C4-2B (cell line): Measurements from ENCODE around the gene STYK1.
A peak's percentile ranks its signal among the peaks of the same experiment; 100 is the strongest.
"Not testable (repeated sequence)": the region's sequence is repeated elsewhere in the genome, so short reads cannot be mapped to it uniquely, and the experiment has no call there.

Experiments
- H3K27ac ChIP-seq: fragments of 450-650 bp; 2 replicates; pipeline ENCODE4 v1.5.1; 2017
- ZFX ChIP-seq: fragments of 450-650 bp; IDR thresholded peaks from 2 replicates; pipeline ENCODE4 v1.6.1; 2017
- TF ChIP-seq, protein P1 (sequence below): fragments of 450-650 bp; conservative IDR thresholded peaks from 2 replicates; pipeline ENCODE4 v1.5.1; 2017; ENCODE audit warnings: mild to moderate bottlenecking

The STYK1 gene

DNA sequence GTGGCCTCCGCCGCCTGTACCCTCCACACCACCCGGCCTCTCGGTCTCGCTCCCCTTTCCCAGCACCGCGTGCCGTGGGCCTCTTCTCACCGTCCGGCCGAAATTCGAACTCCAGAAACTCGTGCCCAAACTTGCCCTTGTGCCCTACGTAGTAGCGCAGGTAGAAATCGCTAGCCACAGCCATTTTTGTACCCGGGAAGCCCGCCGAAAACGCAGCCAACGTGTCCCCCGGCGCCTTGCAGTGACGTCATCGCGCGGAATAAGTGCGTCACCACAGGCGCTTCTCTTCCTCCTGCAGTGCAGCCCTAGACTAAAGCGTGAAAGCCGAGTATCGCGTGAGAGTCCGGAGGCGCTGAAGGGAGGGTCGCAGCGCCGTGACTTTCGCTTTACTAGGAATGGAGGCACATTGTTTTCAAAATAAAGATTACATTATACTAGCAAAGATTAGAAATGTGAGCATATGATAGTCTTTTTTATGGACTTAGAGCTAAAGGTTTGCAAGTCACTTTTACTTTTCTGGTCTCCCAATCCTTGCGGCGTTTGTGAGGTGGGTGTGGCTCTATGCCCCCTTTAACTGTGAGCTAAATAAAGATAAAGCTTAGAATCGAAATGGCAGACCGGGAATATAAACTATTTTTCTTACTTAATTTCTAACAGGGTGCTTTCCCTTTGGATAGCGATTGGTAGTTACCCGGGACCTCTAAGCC lies 60.4 kb downstream of the STYK1 start, which contains the start of gene MAGOHB:
TSS of gene MAGOHB (minus strand) at position 261 of the 707 bp plus-strand sequence. CDS start at position 184, 77 bp downstream.
- TF ChIP-seq ZFX: peak; percentile 56; the same call in 1 of the 2 replicates
- TF ChIP-seq, protein P1, sequence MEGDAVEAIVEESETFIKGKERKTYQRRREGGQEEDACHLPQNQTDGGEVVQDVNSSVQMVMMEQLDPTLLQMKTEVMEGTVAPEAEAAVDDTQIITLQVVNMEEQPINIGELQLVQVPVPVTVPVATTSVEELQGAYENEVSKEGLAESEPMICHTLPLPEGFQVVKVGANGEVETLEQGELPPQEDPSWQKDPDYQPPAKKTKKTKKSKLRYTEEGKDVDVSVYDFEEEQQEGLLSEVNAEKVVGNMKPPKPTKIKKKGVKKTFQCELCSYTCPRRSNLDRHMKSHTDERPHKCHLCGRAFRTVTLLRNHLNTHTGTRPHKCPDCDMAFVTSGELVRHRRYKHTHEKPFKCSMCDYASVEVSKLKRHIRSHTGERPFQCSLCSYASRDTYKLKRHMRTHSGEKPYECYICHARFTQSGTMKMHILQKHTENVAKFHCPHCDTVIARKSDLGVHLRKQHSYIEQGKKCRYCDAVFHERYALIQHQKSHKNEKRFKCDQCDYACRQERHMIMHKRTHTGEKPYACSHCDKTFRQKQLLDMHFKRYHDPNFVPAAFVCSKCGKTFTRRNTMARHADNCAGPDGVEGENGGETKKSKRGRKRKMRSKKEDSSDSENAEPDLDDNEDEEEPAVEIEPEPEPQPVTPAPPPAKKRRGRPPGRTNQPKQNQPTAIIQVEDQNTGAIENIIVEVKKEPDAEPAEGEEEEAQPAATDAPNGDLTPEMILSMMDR: no peak
- peak within 1 kb of the TSS; percentile 85 for H3K27ac ChIP-seq

DNA sequence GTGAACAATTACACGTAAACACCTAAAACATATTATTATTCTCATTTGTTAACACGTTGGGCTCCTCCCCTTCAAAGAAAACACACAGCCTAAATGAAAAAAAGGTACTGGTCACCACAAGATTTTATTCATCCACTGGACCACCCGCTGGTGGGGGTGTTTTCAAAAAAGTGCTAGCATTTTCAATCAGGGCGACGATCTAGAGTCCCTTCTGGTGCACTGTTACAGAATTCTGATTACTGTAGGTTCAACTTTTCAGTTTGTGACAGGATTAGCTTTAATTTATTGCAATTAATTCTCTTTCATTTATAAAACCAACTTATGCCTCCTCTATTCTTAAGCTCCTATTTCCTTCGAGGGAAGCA lies 60.9 kb downstream of the STYK1 start:
- peak overlapping the region; percentile 85 for H3K27ac ChIP-seq
- TF ChIP-seq, protein P1: no peak
- no peak for TF ChIP-seq ZFX

DNA sequence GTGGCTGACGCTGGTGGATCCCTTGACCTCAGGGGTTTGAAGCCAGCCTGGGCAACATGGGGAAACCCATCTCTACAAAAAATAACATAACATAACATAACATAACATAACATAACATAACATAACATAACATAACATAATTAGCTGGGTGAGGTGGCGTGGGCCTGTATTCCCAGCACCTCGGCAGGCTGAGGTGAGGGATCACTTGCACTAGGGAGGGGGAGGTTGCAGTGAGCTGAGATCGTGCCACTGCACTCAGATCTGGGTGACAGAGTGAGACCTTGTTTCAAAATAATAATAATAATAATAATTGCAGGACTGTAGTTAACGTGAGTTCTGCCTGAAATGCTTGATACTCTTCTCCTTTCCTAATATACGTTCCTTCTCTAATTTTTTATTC lies 61.7 kb downstream of the STYK1 start:
- TF ChIP-seq, protein P1: no peak
- TF ChIP-seq ZFX: no peak
- no peak overlapping the region for H3K27ac ChIP-seq

DNA sequence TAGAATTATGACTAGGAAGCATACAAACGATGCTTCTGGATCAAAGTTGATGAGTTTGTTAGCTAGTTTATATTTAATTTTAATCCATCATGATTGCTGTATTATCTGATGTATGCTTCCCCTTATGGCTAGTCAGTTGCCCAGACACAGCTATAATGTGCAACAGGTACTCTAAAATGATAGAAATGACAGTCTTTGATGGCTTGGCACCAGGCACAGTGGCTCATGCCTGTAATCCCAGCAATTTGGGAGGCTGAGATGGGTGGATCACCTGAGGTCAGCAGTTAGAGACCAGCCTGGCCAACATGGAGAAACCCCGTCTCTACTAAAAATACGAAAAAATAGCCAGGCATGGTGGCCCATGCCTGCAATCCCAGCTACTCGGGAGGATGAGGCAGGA lies 62.6 kb downstream of the STYK1 start:
- not testable (repeated sequence) for H3K27ac ChIP-seq

DNA sequence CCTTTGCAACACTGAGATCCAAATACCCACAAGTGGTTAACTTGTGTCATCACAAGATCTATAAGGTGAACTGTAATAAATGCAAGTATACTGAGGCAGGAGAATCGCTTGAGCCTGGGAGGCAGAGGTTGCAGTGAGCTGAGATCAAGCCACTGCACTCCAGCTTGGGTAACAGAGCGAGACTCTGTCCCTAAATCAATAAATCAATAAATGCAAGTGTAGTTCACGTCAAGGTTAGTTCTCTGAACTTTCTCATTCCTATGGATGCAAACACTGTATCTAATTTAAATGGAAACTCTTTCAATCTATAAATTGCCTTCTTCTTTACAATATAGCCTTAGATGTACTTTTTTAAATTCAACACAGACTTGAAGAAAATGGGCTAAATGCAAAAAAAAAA lies 63.7 kb downstream of the STYK1 start:
- H3K27ac ChIP-seq: no peak overlapping the region
- TF ChIP-seq ZFX: no peak
- TF ChIP-seq, protein P1: no peak

DNA sequence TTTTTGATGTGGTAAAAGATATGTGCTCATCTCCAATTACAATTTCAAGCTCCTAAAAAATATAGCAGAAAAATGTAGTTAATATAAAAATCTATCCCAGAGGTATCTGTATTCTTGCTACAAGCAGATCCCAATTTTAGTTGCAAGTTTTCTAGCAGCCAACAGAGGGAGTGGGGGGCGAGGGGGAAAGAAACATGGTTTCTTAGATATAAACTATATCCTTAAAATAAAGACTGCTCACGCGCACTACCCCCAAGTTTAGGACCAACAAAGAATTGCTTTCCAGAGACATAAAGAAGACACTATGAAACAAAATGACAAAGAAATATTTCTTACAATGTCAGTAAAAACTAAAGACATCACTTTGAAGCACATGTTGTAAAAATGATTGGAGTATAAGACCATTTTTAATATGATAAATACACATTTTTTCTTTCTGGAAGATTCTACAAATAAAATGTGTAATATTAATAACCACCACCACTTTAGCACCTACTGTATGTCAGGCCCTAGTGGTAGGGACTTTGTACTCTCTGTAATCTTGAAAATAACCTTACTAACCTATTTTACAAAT lies 65.9 kb downstream of the STYK1 start:
- H3K27ac ChIP-seq: no peak overlapping the region
- TF ChIP-seq, protein P1: peak; percentile 48
- no peak for TF ChIP-seq ZFX

DNA sequence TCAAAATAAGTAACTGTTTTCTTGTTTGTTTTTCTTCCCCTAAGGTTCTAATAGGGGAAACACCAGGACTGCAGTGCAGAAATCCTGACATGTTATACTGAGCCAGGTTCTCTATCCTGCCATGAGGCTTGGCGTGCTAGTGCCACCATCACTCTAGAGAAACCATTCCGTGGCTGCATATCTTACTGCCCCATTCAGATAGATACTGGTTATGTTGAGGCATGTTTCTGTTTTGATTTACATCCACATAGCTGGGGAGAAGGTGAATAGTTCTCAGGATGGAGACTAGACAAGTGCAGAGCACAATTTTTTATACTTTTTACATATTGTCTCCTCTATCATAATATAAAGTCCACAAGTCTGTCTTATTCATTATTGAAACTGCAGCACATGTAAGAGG lies 72.0 kb downstream of the STYK1 start:
- no peak for TF ChIP-seq ZFX
- TF ChIP-seq, protein P1: no peak

DNA sequence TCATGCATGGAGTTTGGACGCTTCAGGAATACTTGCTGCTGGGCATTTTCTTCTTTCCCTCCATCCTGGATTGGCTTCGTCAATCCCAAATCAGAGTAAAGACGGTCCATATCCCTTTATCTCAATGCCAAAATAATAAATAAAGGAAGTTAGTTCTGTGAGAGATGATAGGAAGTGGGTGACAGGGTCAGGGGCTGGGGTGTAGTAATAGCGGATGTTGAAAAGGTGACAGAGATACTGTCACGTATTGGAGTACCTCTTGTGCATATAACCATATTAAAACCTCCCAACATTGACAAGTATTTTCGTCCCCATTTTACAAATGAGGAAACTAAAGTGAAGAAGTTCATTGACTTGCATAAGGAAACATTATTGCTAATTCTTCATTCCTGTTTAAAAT lies 72.9 kb downstream of the STYK1 start:
- no peak overlapping the region for H3K27ac ChIP-seq
- TF ChIP-seq, protein P1: no peak
- no peak for TF ChIP-seq ZFX

More for the DNA sequence above, 72.0 kb downstream of the STYK1 start:
- H3K27ac ChIP-seq: no peak overlapping the region
